HepG2 (cell line): ENCODE results near the gene UBXN1. TPM values are rescaled to one million over a fixed set of nuclear protein-coding genes. Genes with fewer than 3 reads are reported as not detected.

ENCODE experiments used
- E2F2 ChIP-seq: sonication (generic); formaldehyde crosslinking; IDR thresholded peaks from 2 replicates; pipeline ENCODE4 v1.4.0; 2020; ENCODE audit warnings: missing genetic modification reagents, borderline replicate concordance
- NFIC ChIP-seq: IDR thresholded peaks from 2 replicates; pipeline ENCODE4 v1.6.1; 2012; ENCODE audit warnings: mild to moderate bottlenecking, low read length, inconsistent platforms
- NR2F2 ChIP-seq: IDR thresholded peaks from 2 replicates; pipeline ENCODE4 v1.6.1; 2012; ENCODE audit warnings: low read depth, inconsistent platforms, borderline replicate concordance
- RERE ChIP-seq: IDR thresholded peaks from 2 replicates; pipeline ENCODE4 v1.6.1; 2016; ENCODE audit warnings: low read depth, missing genetic modification reagents, missing compliant biosample characterization
- ZEB1 ChIP-seq: IDR thresholded peaks from 2 replicates; pipeline ENCODE4 v1.6.1; 2012; ENCODE audit warnings: mild to moderate bottlenecking, low read depth, inconsistent platforms; ENCODE audit not compliant: insufficient replicate concordance
- ZFP90 ChIP-seq: sonication (generic); formaldehyde crosslinking; IDR thresholded peaks from 2 replicates; pipeline ENCODE4 v1.8.0; 2022; ENCODE audit warnings: missing genetic modification reagents, mild to moderate bottlenecking, inconsistent platforms, borderline replicate concordance
- ZNF160 ChIP-seq: sonication (generic); formaldehyde crosslinking; IDR thresholded peaks from 2 replicates; pipeline ENCODE4 v1.8.0; 2022; ENCODE audit warnings: mild to moderate bottlenecking, inconsistent platforms, missing genetic modification reagents
- ZNF883 ChIP-seq: sonication (generic); formaldehyde crosslinking; IDR thresholded peaks from 2 replicates; pipeline ENCODE4 v1.5.1; 2020; ENCODE audit warnings: mild to moderate bottlenecking, missing genetic modification reagents; ENCODE audit errors: not compliant biosample characterization
- polyA plus RNA-seq, 8 experiments: library from polyadenylated mRNA; depleted of rRNA in 3 of 8; stranded (reverse) in 7 of 8; unstranded in 1 of 8; fragments of >200 nt; fragmentation: Illumina TruSeq in 4 of 8; extraction: Trizol in 4 of 8; gene quantifications; 2 replicates each; pipeline versions ENCODE4 v1.2.1 to v1.2.3, GENCODE V29; 2011 to 2016; ENCODE audit warnings: low read depth in 4 of 8, missing spikeins in 1 of 8, mixed read lengths in 1 of 8; ENCODE audit not compliant: insufficient read depth in 1 of 8
- total RNA-seq, 5 experiments: library from RNA; depleted of rRNA; stranded (reverse); fragments of >200 nt; fragmentation: Illumina TruSeq; extraction: Trizol; gene quantifications; 2 replicates each; pipeline ENCODE4 v1.2.3, GENCODE V29; 2016; ENCODE audit warnings: low read depth in 1 of 5

The UBXN1 gene
- total and polyA plus RNA-seq, 2 of the 13 experiments (the other 11 are each of a cell fraction or from before 2014, with no cell fraction given), result 47.5 to 52.4 TPM

- TF ChIP-seq RERE (CRISPR knock-in tag) (no peak), NFIC (no peak), ZFP90 (CRISPR knock-in tag) (no peak), E2F2 (CRISPR knock-in tag) (no peak), ZEB1 (no peak), ZNF883 (CRISPR knock-in tag) (no peak), ZNF160 (CRISPR knock-in tag) (no peak), NR2F2 (no peak)
These were observed 28.5 kb upstream of the UBXN1 start, which contains the start of the genes BSCL2 and GNG3 (continued) for GRCh38 chr11:62707277-62707861.
